GM21576 (cell line): ENCODE results near the gene KCNH1.

Experiments used
- ATAC-seq: cut with Tn5 transposase; IDR thresholded peaks from one replicate; pipeline ENCODE4 v1.9.1; 2021; ENCODE audit warnings: mild to moderate bottlenecking, moderate library complexity; ENCODE audit not compliant: unreplicated experiment

Gene KCNH1

GRCh38 chr1:210920716-210921694 is 212.9 kb downstream of the KCNH1 start:
- no peak for ATAC-seq

- no peak for ATAC-seq
Measured at GRCh38 chr1:210920258-210920657, 213.7 kb downstream of the KCNH1 start.

- no peak for ATAC-seq
Measured at GRCh38 chr1:210918893-210919292, 215.1 kb downstream of the KCNH1 start.

DNA sequence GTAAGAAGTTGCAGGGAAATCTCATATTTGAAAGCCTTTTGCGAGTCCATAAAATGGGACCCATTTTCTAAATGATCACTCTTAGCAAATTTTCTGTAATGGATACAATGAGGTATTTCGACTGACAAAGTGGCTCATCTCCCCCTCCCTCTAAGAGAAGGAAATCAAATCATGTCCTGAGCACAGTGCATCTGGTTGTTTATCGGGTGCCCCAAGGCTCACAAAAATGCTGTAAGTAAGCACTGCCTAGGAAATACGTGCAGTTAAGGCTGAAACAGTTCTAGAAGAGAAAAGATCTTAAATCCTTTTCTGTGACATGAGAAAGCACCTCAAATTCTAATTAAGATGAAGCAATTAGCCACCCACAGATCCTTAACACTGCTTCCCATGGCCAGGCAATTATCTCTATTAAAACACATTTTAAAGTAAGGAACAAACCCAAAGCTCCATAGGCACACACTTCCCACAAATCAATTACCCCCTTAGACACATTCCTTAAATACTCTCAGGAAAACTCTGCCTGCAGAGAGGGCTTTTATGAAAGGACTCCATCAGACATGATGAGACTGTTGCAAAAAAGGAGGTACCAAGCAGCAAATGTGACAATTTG is 216.3 kb downstream of the KCNH1 start:
- ATAC-seq = no peak

- ATAC-seq = no peak
Measured at GRCh38 chr1:210916548-210916947, 217.4 kb downstream of the KCNH1 start.

DNA sequence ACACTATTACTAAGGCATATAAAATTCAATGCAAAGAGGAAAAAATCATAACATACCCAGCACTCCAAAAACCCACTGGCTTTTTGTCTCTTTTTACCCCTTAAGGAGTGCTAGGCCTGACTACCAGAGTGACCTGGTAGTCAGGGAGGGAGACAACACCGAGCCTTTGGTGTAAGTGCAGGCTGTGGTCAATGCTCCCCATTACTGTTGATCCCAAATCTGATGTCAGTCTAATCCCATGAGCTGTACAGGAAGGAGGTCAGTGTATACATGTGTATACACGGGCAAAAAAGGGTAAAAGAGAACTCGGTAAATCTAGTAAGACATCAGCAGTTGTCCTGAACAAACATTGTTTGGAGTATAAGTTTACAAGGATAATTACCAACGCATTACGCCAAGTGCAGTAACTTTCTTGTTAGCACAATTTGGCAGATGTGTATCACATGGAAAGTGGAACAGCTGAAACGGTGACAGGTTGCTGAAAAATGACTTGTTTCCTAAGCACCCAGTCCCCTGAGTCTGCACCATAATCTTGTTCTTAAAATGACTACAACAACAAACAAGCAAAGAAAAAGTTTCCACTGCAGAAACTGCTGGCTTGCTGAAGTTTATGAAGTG is 217.9 kb downstream of the KCNH1 start:
- ATAC-seq = no peak

GRCh38 chr1:210912752-210913151 is 221.2 kb downstream of the KCNH1 start:
- ATAC-seq = no peak

DNA sequence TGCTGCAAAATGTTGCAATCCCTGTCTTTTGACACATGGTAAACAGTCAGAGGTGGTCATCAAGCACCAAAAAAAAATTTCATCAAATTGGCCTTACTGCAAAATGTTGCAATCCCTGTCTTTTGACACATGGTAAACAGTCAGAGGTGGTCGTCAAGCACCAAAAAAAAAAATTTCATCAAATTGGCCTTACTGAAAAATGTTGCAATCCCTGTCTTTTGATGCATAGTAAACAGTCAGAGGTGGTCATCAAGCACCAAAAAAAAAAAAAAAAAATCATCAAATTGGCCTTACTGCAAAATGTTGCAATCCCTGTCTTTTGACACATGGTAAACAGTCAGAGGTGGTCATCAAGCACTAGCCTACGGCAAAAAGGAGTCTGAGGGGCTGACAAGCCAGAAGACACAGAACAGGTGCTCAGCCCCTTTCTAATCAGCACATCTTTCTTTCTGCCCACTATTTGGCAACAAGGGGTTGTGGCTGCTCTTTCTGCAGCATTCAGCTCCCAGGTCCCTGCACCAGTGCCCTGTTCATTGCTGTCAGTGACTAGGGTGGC is 223.8 kb downstream of the KCNH1 start:
- ATAC-seq = no peak

DNA sequence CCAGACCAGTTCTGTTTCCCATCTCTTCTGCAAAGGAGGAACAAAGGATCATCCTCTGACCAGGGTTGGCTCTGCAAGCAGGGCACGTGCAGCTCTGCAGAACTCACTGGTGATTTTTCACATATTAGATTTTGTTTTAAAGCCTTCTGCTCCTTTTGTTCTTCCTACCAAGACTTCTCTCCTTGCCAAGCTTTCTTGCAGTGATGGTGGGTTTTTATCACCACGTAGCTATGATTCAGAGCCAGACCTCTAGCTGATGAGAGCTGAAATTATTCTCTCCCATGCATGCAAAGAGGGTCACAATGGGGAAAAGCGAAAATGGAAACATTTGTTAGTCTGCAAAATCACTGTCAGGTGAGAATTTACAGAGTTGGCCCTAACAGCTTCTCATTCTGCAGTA is 225.2 kb downstream of the KCNH1 start:
- no peak for ATAC-seq

- ATAC-seq = no peak
Measured at GRCh38 chr1:210908257-210908656, 225.7 kb downstream of the KCNH1 start.

- ATAC-seq = no peak
Measured at GRCh38 chr1:210907251-210907805, 226.6 kb downstream of the KCNH1 start.

DNA sequence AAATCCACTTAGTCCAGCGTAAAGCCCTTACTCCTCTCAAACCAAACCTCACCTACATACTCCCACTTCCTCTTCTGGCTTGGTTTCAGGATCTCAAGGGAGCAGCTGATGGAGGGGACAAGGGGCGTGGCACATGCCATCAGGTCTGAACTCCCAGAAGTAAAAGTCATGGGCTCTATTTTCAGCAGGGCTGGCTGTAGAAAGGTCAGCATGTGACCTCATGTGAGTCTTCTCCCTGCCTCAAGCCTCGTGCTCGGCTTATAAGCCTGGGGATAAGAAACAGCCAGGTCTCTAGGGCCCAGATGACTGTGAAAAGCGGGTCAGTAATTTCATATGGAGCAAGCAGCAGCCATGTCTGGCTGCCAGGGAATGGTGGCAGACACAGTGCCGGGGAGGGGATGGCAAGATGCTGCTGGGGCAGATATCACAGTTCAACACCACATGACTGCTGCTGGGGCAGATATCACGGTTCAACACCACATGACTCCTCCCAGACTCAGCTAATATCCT is 227.9 kb downstream of the KCNH1 start:
- ATAC-seq = no peak

DNA sequence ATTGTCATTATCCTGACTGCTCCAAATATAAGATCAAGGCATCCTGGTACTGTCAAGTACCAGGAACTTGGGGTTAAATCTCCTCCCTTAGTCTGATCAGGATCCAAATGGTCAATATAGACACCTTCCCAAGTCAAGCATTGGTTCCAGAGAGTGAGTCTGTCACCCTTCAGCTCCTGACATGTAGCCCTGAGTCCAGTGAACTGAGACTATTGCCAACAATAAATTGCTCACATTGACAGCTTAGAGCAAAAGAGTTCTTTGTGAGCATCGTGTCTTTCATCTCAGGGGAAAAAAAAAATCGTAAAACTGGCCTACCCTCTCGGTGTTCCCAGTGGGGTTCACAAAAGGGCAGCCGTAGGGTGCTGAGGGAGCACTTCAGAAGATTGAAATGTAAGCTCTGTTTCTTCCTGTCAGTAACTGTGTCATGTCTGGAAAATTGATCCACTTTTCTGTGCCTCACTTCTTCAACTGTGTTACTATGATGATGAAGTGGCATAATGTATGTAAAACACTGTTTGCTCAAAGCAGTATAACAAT is 228.5 kb downstream of the KCNH1 start:
- no peak for ATAC-seq

DNA sequence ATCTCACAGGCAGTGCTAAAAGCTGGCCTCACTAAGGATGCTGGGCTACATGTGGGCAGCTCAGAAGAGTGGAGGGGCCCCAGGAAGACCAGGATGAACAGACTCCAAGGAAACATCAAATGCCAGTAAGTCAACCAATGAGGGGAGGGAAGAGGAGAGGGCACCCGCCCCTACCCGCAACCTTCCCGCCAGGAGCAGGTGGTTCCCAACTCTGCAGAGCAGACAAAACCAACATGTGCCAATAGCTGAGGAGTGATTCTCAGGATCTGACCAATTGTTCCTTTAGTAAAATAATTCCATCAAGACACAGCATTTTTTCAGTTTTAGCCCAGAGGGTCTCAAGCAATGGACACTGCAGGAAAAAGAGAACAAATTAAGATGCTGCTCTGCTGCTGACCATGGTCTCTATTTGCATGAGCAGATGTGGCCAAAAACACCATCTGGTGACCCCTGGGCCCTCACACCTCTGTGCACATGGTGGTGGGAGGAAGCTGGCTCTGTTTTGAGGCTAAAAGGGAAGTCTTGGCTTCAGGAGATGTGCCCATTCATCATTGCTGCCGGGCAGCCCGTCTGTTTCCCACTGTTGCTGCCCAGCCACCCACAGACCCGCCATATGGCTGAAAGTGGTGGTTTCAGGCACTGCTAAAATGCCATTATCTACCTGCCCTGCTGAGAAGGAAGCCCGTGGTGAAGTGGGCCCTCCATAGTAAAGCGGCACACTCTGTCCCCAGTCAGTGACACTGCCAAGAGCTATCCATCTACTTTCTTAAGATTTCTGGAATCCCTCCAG is 231.8 kb downstream of the KCNH1 start:
- no peak for ATAC-seq

- no peak for ATAC-seq
Measured at GRCh38 chr1:210900820-210901219, 233.1 kb downstream of the KCNH1 start.

- no peak for ATAC-seq
Measured at GRCh38 chr1:210900079-210900478, 233.9 kb downstream of the KCNH1 start.

GRCh38 chr1:210899676-210900075 is 234.3 kb downstream of the KCNH1 start:
- no peak for ATAC-seq

DNA sequence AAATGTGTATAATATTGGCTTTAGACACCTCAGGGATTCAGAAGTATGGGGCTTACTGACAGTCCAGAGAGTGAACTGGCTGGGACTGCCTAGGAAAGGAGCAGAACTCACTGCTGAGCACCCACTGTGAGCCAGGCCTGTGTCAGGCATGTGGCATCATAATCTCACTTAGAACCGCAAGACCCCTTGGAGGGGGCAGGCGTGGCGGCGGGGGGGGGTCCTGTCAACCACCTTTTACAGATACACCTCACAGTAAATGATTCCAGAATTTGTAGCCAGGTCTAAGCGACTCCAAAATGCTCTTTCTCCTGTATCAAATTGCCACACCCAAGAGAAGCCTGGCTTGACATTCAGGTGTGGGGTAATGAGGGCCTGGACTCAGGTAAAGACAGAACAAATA is 235.5 kb downstream of the KCNH1 start:
- no peak for ATAC-seq

DNA sequence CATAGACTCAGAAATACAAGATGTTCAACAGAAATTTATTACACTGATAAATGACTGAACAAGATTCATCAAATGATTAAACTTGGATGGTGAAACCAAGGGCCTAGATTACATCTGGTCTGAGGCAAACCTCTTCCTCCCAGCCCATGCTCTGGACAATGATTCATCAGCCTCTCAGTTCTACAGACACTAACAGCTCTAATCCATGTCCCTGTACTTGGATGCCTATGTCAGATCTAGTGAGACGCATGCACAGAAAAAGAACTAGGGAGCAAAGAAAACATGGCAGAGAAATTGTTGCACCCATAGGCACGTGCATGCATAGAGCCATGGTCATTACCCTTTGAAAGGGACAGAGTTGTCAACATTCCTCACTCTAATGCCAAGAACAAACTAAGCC is 250.1 kb downstream of the KCNH1 start:
- no peak for ATAC-seq
